Tibial artery (tissue), 4 donors: ENCODE measurements around the gene STRN.

ENCODE experiments used
- DNase-seq, 2 donors: peaks; one replicate each; pipeline ENCODE4 v3.0.0-alpha.2; 2019
- H3K27ac ChIP-seq, 2 donors: fragments of 200-600 bp; sonication (generic) in 1 of 2; 1 replicate in 1 of 2; 2 replicates in 1 of 2; pipeline ENCODE4 v1.5.1; 2018 to 2019; ENCODE audit warnings: mild to moderate bottlenecking in 1 of 2
- H3K27me3 ChIP-seq, 2 donors: fragments of 200-600 bp; sonication (generic) in 1 of 2; one replicate each; pipeline versions ENCODE4 v1.5.1 to v1.6.0; 2016 to 2019
- H3K36me3 ChIP-seq, 3 donors: fragments of 200-600 bp; sonication (generic) in 2 of 3; one replicate each; pipeline ENCODE4 v1.5.1; 2016 to 2019; ENCODE audit warnings: mild to moderate bottlenecking in 2 of 3
- H3K4me1 ChIP-seq, 4 donors: fragments of 200-600 bp; sonication (generic) in 2 of 4; 1 replicate in 3 of 4; 2 replicates in 1 of 4; pipeline ENCODE4 v1.5.1; 2016 to 2019
- H3K4me3 ChIP-seq, 2 donors: fragments of 200-600 bp; sonication (generic) in 1 of 2; 1 replicate in 1 of 2; 2 replicates in 1 of 2; pipeline ENCODE4 v1.5.1; 2018 to 2019; ENCODE audit warnings: mild to moderate bottlenecking in 2 of 2
- H3K9me3 ChIP-seq, 3 donors: fragments of 200-600 bp; sonication (generic) in 1 of 3; one replicate each; pipeline ENCODE4 v1.5.1; 2016 to 2019
- intact Hi-C: fragments of 100-400 bp; cut with DNase I; formaldehyde crosslinking; loops from one replicate; pipeline ENCODE4 v1.15.0; 2023; ENCODE audit warnings: low total_unique reads
- TF ChIP-seq, protein P1 (sequence below), 2 experiments: fragments of 200-600 bp in 1 of 2; fragments of 450-650 bp in 1 of 2; IDR thresholded peaks; one replicate each; pipeline ENCODE4 v1.5.1; 2017 to 2019; ENCODE audit warnings: antibody characterized with exemption in 2 of 2, mild to moderate bottlenecking in 1 of 2, moderate library complexity in 1 of 2

Gene STRN

DNA sequence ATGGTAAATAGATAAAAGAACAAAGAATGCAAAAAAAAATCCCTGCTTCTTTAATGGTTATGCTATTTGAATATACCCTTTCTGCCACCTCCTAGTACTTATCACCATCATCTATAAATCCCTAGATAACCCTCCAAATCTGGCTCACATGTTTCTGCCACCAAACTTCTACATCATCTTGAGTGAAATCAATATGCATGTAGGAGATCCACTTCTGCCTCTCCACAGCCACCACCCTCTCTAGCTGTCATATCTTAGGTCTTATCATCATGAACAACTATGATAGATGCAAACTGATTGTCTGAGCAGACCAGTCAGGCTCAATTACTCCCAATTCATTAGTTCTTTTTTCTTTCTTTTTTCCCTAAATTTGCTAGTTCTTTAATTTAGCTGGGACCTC is 55.3 kb downstream of the STRN start:
- Histone ChIP-seq H3K4me1 (no peaks in the 10 kb centered on the region), H3K4me3 (no peak overlapping the region), H3K27ac (no peak overlapping the region), H3K27me3 (no peaks in the 10 kb centered on the region), H3K36me3 (peaks cover 4 to 17% (median 7%) of the 10 kb centered on the region in 3 donors), H3K9me3 (no peaks in the 10 kb centered on the region)
- no peak for DNase-seq
- TF ChIP-seq, protein P1, sequence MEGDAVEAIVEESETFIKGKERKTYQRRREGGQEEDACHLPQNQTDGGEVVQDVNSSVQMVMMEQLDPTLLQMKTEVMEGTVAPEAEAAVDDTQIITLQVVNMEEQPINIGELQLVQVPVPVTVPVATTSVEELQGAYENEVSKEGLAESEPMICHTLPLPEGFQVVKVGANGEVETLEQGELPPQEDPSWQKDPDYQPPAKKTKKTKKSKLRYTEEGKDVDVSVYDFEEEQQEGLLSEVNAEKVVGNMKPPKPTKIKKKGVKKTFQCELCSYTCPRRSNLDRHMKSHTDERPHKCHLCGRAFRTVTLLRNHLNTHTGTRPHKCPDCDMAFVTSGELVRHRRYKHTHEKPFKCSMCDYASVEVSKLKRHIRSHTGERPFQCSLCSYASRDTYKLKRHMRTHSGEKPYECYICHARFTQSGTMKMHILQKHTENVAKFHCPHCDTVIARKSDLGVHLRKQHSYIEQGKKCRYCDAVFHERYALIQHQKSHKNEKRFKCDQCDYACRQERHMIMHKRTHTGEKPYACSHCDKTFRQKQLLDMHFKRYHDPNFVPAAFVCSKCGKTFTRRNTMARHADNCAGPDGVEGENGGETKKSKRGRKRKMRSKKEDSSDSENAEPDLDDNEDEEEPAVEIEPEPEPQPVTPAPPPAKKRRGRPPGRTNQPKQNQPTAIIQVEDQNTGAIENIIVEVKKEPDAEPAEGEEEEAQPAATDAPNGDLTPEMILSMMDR (IDR thresholded peaks at IDR 0.05) = no peak
- intact Hi-C loops = no loop called here

DNA sequence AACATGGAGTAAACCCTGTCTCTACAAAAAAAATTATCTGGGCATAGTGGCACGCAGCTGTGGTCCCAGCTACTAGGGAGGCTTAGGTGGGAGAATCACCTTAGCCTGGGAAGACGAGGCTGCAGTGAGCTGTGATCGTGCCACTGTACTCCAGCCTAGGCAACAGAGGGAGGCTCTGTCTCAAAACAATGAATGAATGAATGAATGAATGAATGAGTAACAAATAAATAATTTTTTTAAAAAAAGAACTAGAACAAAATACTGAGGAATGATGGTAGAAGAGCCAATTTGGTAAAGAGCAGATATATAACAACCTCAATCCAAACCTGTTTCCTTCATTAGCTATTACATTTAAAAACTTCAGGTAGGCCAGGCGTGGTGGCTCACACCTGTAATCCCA is 60.1 kb downstream of the STRN start:
- no peak for DNase-seq
- no peaks in the 10 kb centered on the region for H3K4me1 ChIP-seq
- TF ChIP-seq, protein P1 (IDR thresholded peaks at IDR 0.05) = no peak
- peaks cover 7 to 28% (median 9%) of the 10 kb centered on the region in 3 donors for H3K36me3 ChIP-seq
- no peak overlapping the region for H3K27ac ChIP-seq
- no peaks in the 10 kb centered on the region for H3K27me3 ChIP-seq
- H3K4me3 ChIP-seq = no peak overlapping the region
- intact Hi-C loops = no loop called here
- H3K9me3 ChIP-seq = no peaks in the 10 kb centered on the region

DNA sequence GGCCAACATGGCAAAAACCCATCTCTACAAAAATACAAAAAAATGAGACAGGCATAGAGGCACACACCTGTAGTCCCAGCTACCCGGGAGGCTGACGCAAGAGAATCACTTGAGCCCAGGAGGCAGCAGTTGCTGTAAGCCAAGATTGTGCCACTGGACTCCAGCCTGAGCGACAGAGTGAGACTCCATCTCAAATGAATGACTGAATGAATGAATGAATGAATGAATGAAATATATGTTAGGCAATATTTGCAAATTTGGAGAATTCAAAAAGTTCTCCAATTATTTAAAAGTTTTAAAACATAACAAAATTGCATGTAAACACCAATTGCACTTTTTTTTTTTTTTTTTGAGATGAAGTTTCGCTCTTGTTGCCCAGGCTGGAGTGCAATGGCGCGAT is 61.7 kb downstream of the STRN start:
- Histone ChIP-seq H3K4me1 (no peaks in the 10 kb centered on the region), H3K27ac (no peak overlapping the region), H3K9me3 (no peaks in the 10 kb centered on the region), H3K4me3 (no peak overlapping the region), H3K36me3 (peaks cover 7 to 28% (median 9%) of the 10 kb centered on the region in 3 donors), H3K27me3 (no peaks in the 10 kb centered on the region)
- intact Hi-C loops = no loop called here
- TF ChIP-seq, protein P1 (IDR thresholded peaks at IDR 0.05) = no peak
- DNase-seq = no peak

DNA sequence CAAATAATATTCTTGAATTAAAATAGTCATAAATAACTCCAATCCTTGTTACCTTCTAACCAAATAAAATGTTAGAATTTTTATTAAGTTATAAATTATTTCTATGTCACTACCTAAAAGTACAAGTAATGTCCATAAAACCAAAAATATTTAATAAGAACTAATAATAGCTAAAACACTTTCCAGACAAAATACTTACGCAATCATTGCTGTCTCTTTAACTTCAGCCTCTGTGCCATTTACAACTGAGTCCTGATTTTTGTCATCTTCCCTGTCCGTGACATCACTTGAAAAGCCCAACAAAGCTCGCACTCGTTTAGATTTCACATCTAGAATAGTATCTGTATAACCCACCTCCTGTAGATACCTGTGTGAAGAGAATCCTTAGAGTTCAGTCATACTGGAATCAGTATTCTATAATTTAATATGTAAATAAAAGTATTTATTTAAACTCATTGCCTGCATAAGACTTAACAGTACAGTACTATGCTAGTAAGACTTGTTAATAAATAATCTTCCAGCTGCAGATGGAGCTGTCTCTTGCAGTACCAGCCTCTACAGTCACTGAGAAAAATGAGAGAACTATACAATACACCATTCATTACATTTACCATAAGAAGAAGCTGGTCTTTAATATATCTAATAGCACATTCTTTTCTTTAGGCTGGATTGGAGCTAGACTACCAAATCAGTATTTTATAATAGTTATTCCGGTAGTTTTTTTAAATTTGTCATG is 63.8 kb downstream of the STRN start:
- intact Hi-C loops = no loop called here
- H3K4me1 ChIP-seq = no peaks in the 10 kb centered on the region
- H3K4me3 ChIP-seq = no peak overlapping the region
- H3K27me3 ChIP-seq = no peaks in the 10 kb centered on the region
- DNase-seq = no peak
- peaks cover 7 to 28% (median 9%) of the 10 kb centered on the region in 3 donors for H3K36me3 ChIP-seq
- TF ChIP-seq, protein P1 (IDR thresholded peaks at IDR 0.05) = no peak
- H3K27ac ChIP-seq = no peak overlapping the region
- no peaks in the 10 kb centered on the region for H3K9me3 ChIP-seq

DNA sequence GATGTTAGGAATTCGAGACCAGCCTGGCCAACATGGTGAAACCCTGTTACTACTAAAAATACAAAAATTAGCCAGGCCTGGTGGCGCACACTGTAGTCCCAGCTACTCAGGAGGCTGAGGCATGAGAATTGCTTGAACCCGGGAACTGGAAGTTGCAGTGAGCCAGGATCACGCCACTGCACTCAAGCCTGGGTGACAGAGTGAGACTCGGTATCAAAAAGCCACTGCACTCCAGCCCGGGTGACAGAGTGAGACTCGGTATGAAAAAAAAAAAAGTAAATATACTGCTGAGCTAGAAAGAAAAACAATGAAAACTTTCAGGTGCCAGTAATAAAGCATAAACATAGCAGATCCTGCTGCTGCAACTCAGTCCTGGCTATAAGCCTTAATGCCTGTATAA is 73.5 kb downstream of the STRN start:
- no peaks in the 10 kb centered on the region for H3K4me1 ChIP-seq
- no peaks in the 10 kb centered on the region for H3K27me3 ChIP-seq
- no peaks in the 10 kb centered on the region for H3K9me3 ChIP-seq
- intact Hi-C loops = no loop called here
- no peak overlapping the region for H3K27ac ChIP-seq
- TF ChIP-seq, protein P1 (IDR thresholded peaks at IDR 0.05) = no peak
- no peak overlapping the region for H3K4me3 ChIP-seq
- DNase-seq = no peak
- H3K36me3 ChIP-seq = peaks cover 12 to 30% (median 15%) of the 10 kb centered on the region in 3 donors
